ENCODE data around the gene TNMD. TPM values are rescaled to one million over a fixed set of nuclear protein-coding genes. Genes with fewer than 3 reads are reported as not detected.

The TNMD gene
- polyA plus RNA-seq, 1 donor (not counting 4 experiments of a cell fraction or from before 2014, with no cell fraction given): not detected

- H4K20me1 ChIP-seq (ENCODE audit: control insufficient read depth, extremely low read depth, insufficient read depth, low read length): no peaks in the 10 kb centered on the region
- H3K36me3 ChIP-seq (ENCODE audit: control insufficient read depth in 2 of 2, extremely low read depth in 1 of 2, insufficient read depth in 2 of 2, low read length in 2 of 2): peaks cover 0 to 4% of the 10 kb centered on the region in 2 experiments
- H3K9me1 ChIP-seq (ENCODE audit: control insufficient read depth, extremely low read depth, insufficient read depth, low read length): no peaks in the 10 kb centered on the region
- H3K4me2 ChIP-seq (ENCODE audit: control insufficient read depth, extremely low read depth, insufficient read depth, low read depth, low read length): peak overlapping the region; percentile 62
- H3K27me3 ChIP-seq (ENCODE audit: control insufficient read depth, extremely low read depth, insufficient read depth, low read length): no peaks in the 10 kb centered on the region
- no peak for TF ChIP-seq EZH2 (IDR thresholded peaks at IDR 0.05; ENCODE audit: low read length)
- no peak for TF ChIP-seq CTCF (optimal IDR thresholded peaks at IDR 0.05 in 1 of 3, IDR thresholded peaks at IDR 0.05 in 1 of 3, conservative IDR thresholded peaks at IDR 0.05 in 1 of 3; ENCODE audit: extremely low read depth in 1 of 3, insufficient read depth in 2 of 3, low read length in 3 of 3)
- FAIRE-seq: no peak
- no peaks in the 10 kb centered on the region for H3K79me2 ChIP-seq (ENCODE audit: control insufficient read depth, insufficient read depth, low read length)
- no peaks in the 10 kb centered on the region for H3K4me1 ChIP-seq (ENCODE audit: control insufficient read depth, extremely low read depth, insufficient read depth, low read length)
- H3K4me3 ChIP-seq (ENCODE audit: control insufficient read depth in 2 of 3, extremely low read depth in 1 of 3, insufficient read depth in 2 of 3, low read depth in 1 of 3, low read length in 3 of 3): peak overlapping the region; percentile 60 to 75 (median 66)
- DNase-seq (ENCODE audit: low read depth, low spot score): no peak
- H3K9ac ChIP-seq (ENCODE audit: control insufficient read depth, extremely low read depth, insufficient read depth, low read length): peak overlapping the region; percentile 78
- H3K9me3 ChIP-seq (ENCODE audit: control insufficient read depth, low read depth, low read length): no peaks in the 10 kb centered on the region
- H3K27ac ChIP-seq (ENCODE audit: control insufficient read depth, insufficient read depth, low read length): peak overlapping the region; percentile 36
- peak overlapping the region; percentile 87 for H2AFZ ChIP-seq (ENCODE audit: control insufficient read depth, low read length)
- dilution Hi-C loops (cut with MboI; ENCODE audit: extremely low pct_ligation_motif_present, low sequenced_read_pairs): no loop called here
Observed at GRCh38 chrX:100635989-100636320, 51.2 kb downstream of the TNMD start.

GRCh38 chrX:100636321-100636991 is 51.7 kb downstream of the TNMD start, which contains the start of gene TSPAN6:
Gene TSPAN6, minus strand, starts transcription at chrX:100636806. Its CDS starts 112 bp downstream, at chrX:100636694.
- FAIRE-seq: peak; percentile 48
- TF ChIP-seq EZH2 (IDR thresholded peaks at IDR 0.05; ENCODE audit: low read length) (no peak), CTCF (optimal IDR thresholded peaks at IDR 0.05 in 1 of 3, IDR thresholded peaks at IDR 0.05 in 1 of 3, conservative IDR thresholded peaks at IDR 0.05 in 1 of 3; ENCODE audit: extremely low read depth in 1 of 3, insufficient read depth in 2 of 3, low read length in 3 of 3) (peak; percentile 35 to 53 (median 50))

More at GRCh38 chrX:100636321-100636991, 51.7 kb downstream of the TNMD start, which contains the start of gene TSPAN6:
- H3K9me1 ChIP-seq (ENCODE audit: control insufficient read depth, extremely low read depth, insufficient read depth, low read length): no peaks in the 10 kb centered on the region
- DNase-seq (ENCODE audit: low read depth, low spot score): peak; percentile 23
- no peaks in the 10 kb centered on the region for H3K79me2 ChIP-seq (ENCODE audit: control insufficient read depth, insufficient read depth, low read length)
- no peaks in the 10 kb centered on the region for H4K20me1 ChIP-seq (ENCODE audit: control insufficient read depth, extremely low read depth, insufficient read depth, low read length)
- no peaks in the 10 kb centered on the region for H3K9me3 ChIP-seq (ENCODE audit: control insufficient read depth, low read depth, low read length)
- no peaks in the 10 kb centered on the region for H3K4me1 ChIP-seq (ENCODE audit: control insufficient read depth, extremely low read depth, insufficient read depth, low read length)
- peak within 1 kb of the TSS; percentile 78 for H3K9ac ChIP-seq (ENCODE audit: control insufficient read depth, extremely low read depth, insufficient read depth, low read length)
- peak within 1 kb of the TSS; percentile 60 to 75 (median 66) for H3K4me3 ChIP-seq (ENCODE audit: control insufficient read depth in 2 of 3, extremely low read depth in 1 of 3, insufficient read depth in 2 of 3, low read depth in 1 of 3, low read length in 3 of 3)
- H3K27ac ChIP-seq (ENCODE audit: control insufficient read depth, insufficient read depth, low read length): peak within 1 kb of the TSS; percentile 36
- peak within 1 kb of the TSS; percentile 62 for H3K4me2 ChIP-seq (ENCODE audit: control insufficient read depth, extremely low read depth, insufficient read depth, low read depth, low read length)
- H3K36me3 ChIP-seq (ENCODE audit: control insufficient read depth in 2 of 2, extremely low read depth in 1 of 2, insufficient read depth in 2 of 2, low read length in 2 of 2): peaks cover 0 to 4% of the 10 kb centered on the region in 2 experiments
- no peaks in the 10 kb centered on the region for H3K27me3 ChIP-seq (ENCODE audit: control insufficient read depth, extremely low read depth, insufficient read depth, low read length)
- dilution Hi-C loops (cut with MboI; ENCODE audit: extremely low pct_ligation_motif_present, low sequenced_read_pairs): no loop called here
- peak within 1 kb of the TSS; percentile 87 for H2AFZ ChIP-seq (ENCODE audit: control insufficient read depth, low read length)
